BJ (cell line): Measurements from ENCODE around the gene HMGN1. TPM values are rescaled to one million over a fixed set of nuclear protein-coding genes. Genes with fewer than 3 reads are reported as not detected.

Experiments
- CTCF ChIA-PET: fragments of 350-600 bp; formaldehyde crosslinking; extraction: SDS; loops from one replicate; lab custom pipeline; 2021; ENCODE audit warnings: antibody characterized with exemption, inconsistent platforms; lab: Yijun Ruan, JAX
- POLR2A ChIA-PET: fragments of 300-600 bp; sonication (Branson Sonifier 250); formaldehyde crosslinking; extraction: SDS; loops from one replicate; lab custom pipeline; 2021; ENCODE audit warnings: antibody characterized with exemption; lab: Charles Lee
- DNase-seq: peaks from one replicate; pipeline ENCODE4 v3.0.0-alpha.2; 2011; ENCODE audit warnings: low read depth
- H3K27me3 ChIP-seq: 2 replicates; pipeline ENCODE4 v1.6.0; 2011; ENCODE audit warnings: low read length; ENCODE audit not compliant: control insufficient read depth, insufficient read depth
- H3K36me3 ChIP-seq: 2 replicates; pipeline ENCODE4 v1.5.1; 2011; ENCODE audit warnings: low read length; ENCODE audit not compliant: control insufficient read depth, insufficient read depth
- H3K4me3 ChIP-seq: 2 replicates; pipeline ENCODE4 v1.5.1; 2011; ENCODE audit warnings: low read depth, mild to moderate bottlenecking, control low read depth, low read length
- CTCF ChIP-seq: IDR thresholded peaks from 2 replicates; pipeline ENCODE4 v1.5.1; 2011; ENCODE audit warnings: low read depth, mild to moderate bottlenecking, control low read depth, inconsistent platforms, low read length, moderate library complexity; ENCODE audit not compliant: insufficient read depth
- polyA plus RNA-seq: library from polyadenylated mRNA; depleted of rRNA; stranded (reverse); fragments of >200 nt; gene quantifications from 2 replicates; pipeline ENCODE4 v1.2.3, GENCODE V29; 2011

HMGN1 gene
- polyA plus RNA-seq, 1 experiment: 56.6 TPM

GRCh38 chr21:39313571-39314142, 35.2 kb downstream of the HMGN1 start, which contains the start of gene BRWD1:
Gene BRWD1 (minus strand): TSS chr21:39313632. CDS start chr21:39313491, 141 bp downstream.
- ChIA-PET POLR2A (no interaction called here), CTCF (interaction anchor here (0.8 to 1.8 kb wide), 3 partner anchors 34 to 74 kb away, joined by 3 to 4 read pairs (median 4); no protein-coding TSS in a partner anchor)
- peak; percentile 14; the same call in 1 of the 2 replicates for TF ChIP-seq CTCF
- Histone ChIP-seq H3K36me3 (no peaks in the 10 kb centered on the region), H3K4me3 (peak within 1 kb of the TSS; percentile 83), H3K27me3 (no peaks in the 10 kb centered on the region)
- no peak for DNase-seq

- ChIA-PET POLR2A (no interaction called here), CTCF (interaction anchor here (1.4 kb wide), 1 partner anchor 16 kb away, joined by 5 read pairs; no protein-coding TSS in a partner anchor)
- Histone ChIP-seq H3K27me3 (no peaks in the 10 kb centered on the region), H3K4me3 (peak overlapping the region; percentile 83), H3K36me3 (no peaks in the 10 kb centered on the region)
- no peak for TF ChIP-seq CTCF
- no peak for DNase-seq
Observed at GRCh38 chr21:39313042-39313570, 35.8 kb downstream of the HMGN1 start.

GRCh38 chr21:39312112-39313041, 36.5 kb downstream of the HMGN1 start:
- DNase-seq: no peak
- Histone ChIP-seq H3K4me3 (peak overlapping the region; percentile 83), H3K36me3 (no peaks in the 10 kb centered on the region; the same call in 1 of the 2 replicates), H3K27me3 (no peaks in the 10 kb centered on the region)
- ChIA-PET CTCF (interaction anchor here (1.4 kb wide), 1 partner anchor 15 kb away, joined by 5 read pairs; no protein-coding TSS in a partner anchor), POLR2A (no interaction called here)
- TF ChIP-seq CTCF: no peak

- no peaks in the 10 kb centered on the region for H3K27me3 ChIP-seq
- no peaks in the 10 kb centered on the region; the same call in 1 of the 2 replicates for H3K36me3 ChIP-seq
- ChIA-PET CTCF (no interaction called here), POLR2A (no interaction called here)
- no peak overlapping the region for H3K4me3 ChIP-seq
- no peak for DNase-seq
- no peak for TF ChIP-seq CTCF
Observed at GRCh38 chr21:39311164-39311563, 37.7 kb downstream of the HMGN1 start.

GRCh38 chr21:39307466-39307865, 41.4 kb downstream of the HMGN1 start:
- peaks cover 4% of the 10 kb centered on the region; the same call in 1 of the 2 replicates for H3K36me3 ChIP-seq
- no peaks in the 10 kb centered on the region for H3K27me3 ChIP-seq
- ChIA-PET POLR2A (no interaction called here), CTCF (no interaction called here)
- H3K4me3 ChIP-seq: no peak overlapping the region
- TF ChIP-seq CTCF: no peak
- no peak for DNase-seq
